Liver (tissue), 9 donors: ENCODE data around the gene DLL1. TPM values are rescaled to one million over a fixed set of nuclear protein-coding genes. Genes with fewer than 3 reads are reported as not detected.

Source experiments
- DNase-seq: peaks from one replicate; pipeline ENCODE4 v3.0.0-alpha.2; 2017; ENCODE audit warnings: low spot score
- H3K27ac ChIP-seq, 2 donors: one replicate each; pipeline ENCODE4 v1.7.0; 2013; ENCODE audit warnings: inconsistent platforms in 2 of 2, low read length in 2 of 2, control low read depth in 1 of 2, low read depth in 1 of 2, mild to moderate bottlenecking in 1 of 2
- H3K27me3 ChIP-seq, 4 donors: one replicate each; pipeline versions ENCODE4 v1.6.1 to v1.7.0; 2013; ENCODE audit warnings: low read length in 3 of 4, inconsistent platforms in 1 of 4, mild to moderate bottlenecking in 1 of 4, moderate library complexity in 1 of 4; ENCODE audit not compliant: control insufficient read depth in 4 of 4, insufficient read depth in 4 of 4
- H3K36me3 ChIP-seq, 4 donors: one replicate each; pipeline versions ENCODE4 v1.6.1 to v1.7.0; 2013; ENCODE audit warnings: low read length in 3 of 4, mild to moderate bottlenecking in 3 of 4, low read depth in 1 of 4, moderate library complexity in 1 of 4; ENCODE audit not compliant: control insufficient read depth in 4 of 4, insufficient read depth in 3 of 4
- H3K4me1 ChIP-seq, 4 donors: one replicate each; pipeline versions ENCODE4 v1.6.1 to v1.7.0; 2013; ENCODE audit warnings: low read length in 3 of 4, mild to moderate bottlenecking in 3 of 4, moderate library complexity in 1 of 4; ENCODE audit not compliant: control insufficient read depth in 4 of 4, insufficient read depth in 4 of 4
- H3K4me3 ChIP-seq, 3 donors: one replicate each; pipeline versions ENCODE4 v1.6.1 to v1.7.0; 2013; ENCODE audit warnings: low read length in 3 of 3, control low read depth in 1 of 3, low read depth in 1 of 3, mild to moderate bottlenecking in 1 of 3
- H3K9ac ChIP-seq, 2 donors: one replicate each; pipeline ENCODE4 v1.7.0; 2013; ENCODE audit warnings: low read length in 2 of 2, mild to moderate bottlenecking in 2 of 2, moderate library complexity in 2 of 2, control low read depth in 1 of 2, low read depth in 1 of 2
- H3K9me3 ChIP-seq, 4 donors: one replicate each; pipeline versions ENCODE4 v1.6.1 to v1.7.0; 2013; ENCODE audit warnings: low read length in 3 of 4; ENCODE audit not compliant: control insufficient read depth in 4 of 4
- EGR1 ChIP-seq, 2 donors: IDR thresholded peaks; 2 replicates each; pipeline ENCODE4 v1.6.1; 2016 to 2018; ENCODE audit warnings: antibody characterized with exemption in 2 of 2, low read depth in 2 of 2
- FOXA1 ChIP-seq: IDR thresholded peaks from 2 replicates; pipeline ENCODE4 v1.6.1; 2016; ENCODE audit warnings: antibody characterized with exemption
- FOXA2 ChIP-seq: IDR thresholded peaks from 2 replicates; pipeline ENCODE4 v1.6.1; 2016; ENCODE audit warnings: antibody characterized with exemption
- GABPA ChIP-seq, 2 donors: IDR thresholded peaks in 1 of 2; conservative IDR thresholded peaks in 1 of 2; 2 replicates each; pipeline ENCODE4 v1.6.1; 2016; ENCODE audit warnings: antibody characterized with exemption in 2 of 2, mild to moderate bottlenecking in 1 of 2, moderate library complexity in 1 of 2
- HNF4A ChIP-seq, 2 donors: conservative IDR thresholded peaks; 2 replicates each; pipeline ENCODE4 v1.6.1; 2016; ENCODE audit warnings: antibody characterized with exemption in 2 of 2, mild to moderate bottlenecking in 2 of 2
- HNF4G ChIP-seq: IDR thresholded peaks from 2 replicates; pipeline ENCODE4 v1.6.1; 2016; ENCODE audit warnings: antibody characterized with exemption
- JUND ChIP-seq, 2 donors: IDR thresholded peaks; 2 replicates each; pipeline ENCODE4 v1.6.1; 2016; ENCODE audit warnings: antibody characterized with exemption in 2 of 2
- MAX ChIP-seq: IDR thresholded peaks from 2 replicates; pipeline ENCODE4 v1.6.1; 2016; ENCODE audit warnings: antibody characterized with exemption
- NR2F2 ChIP-seq: IDR thresholded peaks from 2 replicates; pipeline ENCODE4 v1.6.1; 2016; ENCODE audit warnings: antibody characterized with exemption
- RAD21 ChIP-seq, 2 donors: IDR thresholded peaks; 2 replicates each; pipeline ENCODE4 v1.6.1; 2016; ENCODE audit warnings: antibody characterized with exemption in 2 of 2, mild to moderate bottlenecking in 2 of 2
- REST ChIP-seq: IDR thresholded peaks from 2 replicates; pipeline ENCODE4 v1.6.1; 2016; ENCODE audit warnings: antibody characterized with exemption, mild to moderate bottlenecking
- RXRA ChIP-seq, 2 donors: IDR thresholded peaks; 2 replicates each; pipeline ENCODE4 v1.6.1; 2017 to 2018; ENCODE audit warnings: antibody characterized with exemption in 2 of 2, mild to moderate bottlenecking in 1 of 2
- SP1 ChIP-seq: IDR thresholded peaks from 2 replicates; pipeline ENCODE4 v1.6.1; 2018; ENCODE audit warnings: antibody characterized with exemption, mild to moderate bottlenecking
- TAF1 ChIP-seq: conservative IDR thresholded peaks from 2 replicates; pipeline ENCODE4 v1.6.1; 2016; ENCODE audit warnings: antibody characterized with exemption, mild to moderate bottlenecking
- YY1 ChIP-seq: IDR thresholded peaks from 2 replicates; pipeline ENCODE4 v1.6.1; 2016; ENCODE audit warnings: antibody characterized with exemption, mild to moderate bottlenecking
- ZBTB33 ChIP-seq: IDR thresholded peaks from 2 replicates; pipeline ENCODE4 v1.6.1; 2016; ENCODE audit warnings: antibody characterized with exemption
- WGBS: extraction: QIAGEN DNeasy Blood & Tissue Kit; methylation state at CpG from one replicate; pipeline ENCODE4 v1.1.7; 2013; 5-methylcytosine and 5-hydroxymethylcytosine counted together
- polyA plus RNA-seq, 2 donors: library from polyadenylated mRNA; stranded (reverse) in 1 of 2; unstranded in 1 of 2; fragments of 200-250 nt in 1 of 2; fragments of >200 nt in 1 of 2; fragmentation: Nextera tagmentation in 1 of 2; extraction: Ambion mirVana in 1 of 2; gene quantifications; one replicate each; pipeline versions ENCODE4 v1.2.1 to v1.2.3, GENCODE V29; 2013 to 2015
- total RNA-seq, 2 donors: library from RNA; depleted of rRNA; stranded (reverse); fragments of >200 nt; gene quantifications; one replicate each; pipeline ENCODE4 v1.2.3, GENCODE V29; 2014
- TF ChIP-seq, protein P1 (sequence below): fragments of 150-350 bp; IDR thresholded peaks from 2 replicates; pipeline ENCODE4 v1.5.1; 2017; ENCODE audit warnings: improper control_type of control experiment, low read depth, low read length; ENCODE audit not compliant: missing input control
- TF ChIP-seq, protein P2 (sequence below): IDR thresholded peaks from 2 replicates; pipeline ENCODE4 v1.6.1; 2016; ENCODE audit warnings: antibody characterized with exemption
- donor health status: healthy.
- donor health status: healthy.
- donor health status: healthy.
- donor health status: healthy.
- donor health status: healthy.

DLL1 gene
- total and polyA plus RNA-seq, 4 donors: 1.0 to 2.3 (median 1.7) TPM

GRCh38 chr6:170257376-170257775, 33.5 kb downstream of the DLL1 start:
- no peak overlapping the region for H3K9ac ChIP-seq
- no peak overlapping the region for H3K4me3 ChIP-seq
- H3K4me1 ChIP-seq: no peaks in the 10 kb centered on the region
- DNase-seq: no peak
- H3K27me3 ChIP-seq: no peaks in the 10 kb centered on the region
- H3K9me3 ChIP-seq: no peaks in the 10 kb centered on the region
- 88% methylated on average over 4 of the region's 4 CpGs for WGBS
- TF ChIP-seq FOXA1: no peak
- TF ChIP-seq RAD21 (IDR thresholded peaks at IDR 0.05): no peak
- no peak for TF ChIP-seq MAX
- no peak for TF ChIP-seq ZBTB33
- TF ChIP-seq HNF4A (conservative IDR thresholded peaks at IDR 0.05): no peak
- no peak for TF ChIP-seq GABPA (IDR thresholded peaks at IDR 0.05 in 1 of 2, conservative IDR thresholded peaks at IDR 0.05 in 1 of 2)
- TF ChIP-seq SP1: no peak
- no peak for TF ChIP-seq TAF1
- TF ChIP-seq EGR1 (IDR thresholded peaks at IDR 0.05; ENCODE audit: low read depth in 2 of 2): no peak
- TF ChIP-seq FOXA2: no peak
- TF ChIP-seq REST: no peak
- TF ChIP-seq NR2F2: no peak
- no peak for TF ChIP-seq YY1
- TF ChIP-seq, protein P1, sequence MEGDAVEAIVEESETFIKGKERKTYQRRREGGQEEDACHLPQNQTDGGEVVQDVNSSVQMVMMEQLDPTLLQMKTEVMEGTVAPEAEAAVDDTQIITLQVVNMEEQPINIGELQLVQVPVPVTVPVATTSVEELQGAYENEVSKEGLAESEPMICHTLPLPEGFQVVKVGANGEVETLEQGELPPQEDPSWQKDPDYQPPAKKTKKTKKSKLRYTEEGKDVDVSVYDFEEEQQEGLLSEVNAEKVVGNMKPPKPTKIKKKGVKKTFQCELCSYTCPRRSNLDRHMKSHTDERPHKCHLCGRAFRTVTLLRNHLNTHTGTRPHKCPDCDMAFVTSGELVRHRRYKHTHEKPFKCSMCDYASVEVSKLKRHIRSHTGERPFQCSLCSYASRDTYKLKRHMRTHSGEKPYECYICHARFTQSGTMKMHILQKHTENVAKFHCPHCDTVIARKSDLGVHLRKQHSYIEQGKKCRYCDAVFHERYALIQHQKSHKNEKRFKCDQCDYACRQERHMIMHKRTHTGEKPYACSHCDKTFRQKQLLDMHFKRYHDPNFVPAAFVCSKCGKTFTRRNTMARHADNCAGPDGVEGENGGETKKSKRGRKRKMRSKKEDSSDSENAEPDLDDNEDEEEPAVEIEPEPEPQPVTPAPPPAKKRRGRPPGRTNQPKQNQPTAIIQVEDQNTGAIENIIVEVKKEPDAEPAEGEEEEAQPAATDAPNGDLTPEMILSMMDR: no peak
- TF ChIP-seq HNF4G: no peak
- TF ChIP-seq, protein P2, sequence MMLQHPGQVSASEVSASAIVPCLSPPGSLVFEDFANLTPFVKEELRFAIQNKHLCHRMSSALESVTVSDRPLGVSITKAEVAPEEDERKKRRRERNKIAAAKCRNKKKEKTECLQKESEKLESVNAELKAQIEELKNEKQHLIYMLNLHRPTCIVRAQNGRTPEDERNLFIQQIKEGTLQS: no peak
- no peak for TF ChIP-seq RXRA (IDR thresholded peaks at IDR 0.05)
- no peak for TF ChIP-seq JUND (IDR thresholded peaks at IDR 0.05)
- no peak overlapping the region for H3K27ac ChIP-seq
- H3K36me3 ChIP-seq: no peaks in the 10 kb centered on the region

DNA sequence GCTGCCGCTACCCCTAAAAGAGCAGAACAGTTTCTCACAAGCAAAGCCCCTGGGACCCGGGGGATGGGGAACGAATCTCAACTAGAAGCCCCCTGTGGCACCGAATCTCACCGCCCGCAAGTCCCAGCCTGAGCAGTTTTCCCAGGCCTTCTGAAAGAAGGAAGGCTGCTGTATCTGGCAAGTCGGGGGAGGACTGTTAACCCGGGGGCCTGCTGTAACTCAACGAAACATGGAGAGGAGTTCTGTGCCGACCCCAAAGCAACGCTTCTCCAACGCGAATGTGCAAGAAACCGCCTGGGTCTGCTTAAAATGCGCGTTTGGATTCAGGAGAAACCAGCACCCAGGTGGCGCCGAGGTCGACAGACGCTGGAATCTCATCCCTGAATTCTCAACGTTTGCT, 34.2 kb downstream of the DLL1 start:
- H3K4me3 ChIP-seq: no peak overlapping the region
- no peaks in the 10 kb centered on the region for H3K9me3 ChIP-seq
- DNase-seq: no peak
- H3K27me3 ChIP-seq: no peaks in the 10 kb centered on the region
- WGBS: 92% methylated on average over 21 of the region's 21 CpGs
- no peaks in the 10 kb centered on the region for H3K4me1 ChIP-seq
- H3K36me3 ChIP-seq: no peaks in the 10 kb centered on the region
- no peak overlapping the region for H3K27ac ChIP-seq
- H3K9ac ChIP-seq: no peak overlapping the region
- TF ChIP-seq ZBTB33 (no peak), FOXA2 (no peak), FOXA1 (no peak), TAF1 (no peak), MAX (no peak), REST (no peak), SP1 (no peak), RXRA (IDR thresholded peaks at IDR 0.05) (no peak), NR2F2 (no peak), YY1 (no peak)
- TF ChIP-seq, protein P2: no peak
